Prostate gland (tissue), 2 donors: Measurements from ENCODE around the gene NAT10. TPM values are rescaled to one million over a fixed set of nuclear protein-coding genes. Genes with fewer than 3 reads are reported as not detected.

ENCODE experiments used
- DNase-seq: peaks from one replicate; pipeline ENCODE4 v3.0.0-alpha.2; 2019; ENCODE audit warnings: low spot score
- H3K27ac ChIP-seq, 2 donors: fragments of 200-600 bp; sonication (generic); 2 replicates each; pipeline ENCODE4 v1.5.1; 2017 to 2019
- H3K27me3 ChIP-seq: fragments of 200-600 bp; sonication (generic); replicated peaks from 2 replicates; pipeline ENCODE4 v1.5.1; 2019; ENCODE audit not compliant: insufficient read depth
- H3K36me3 ChIP-seq, 2 donors: fragments of 200-600 bp; sonication (generic); 1 replicate in 1 of 2; 2 replicates in 1 of 2; pipeline versions ENCODE4 v1.5.1 to v1.8.1; 2017 to 2019
- H3K4me1 ChIP-seq: fragments of 200-600 bp; sonication (generic); replicated peaks from 2 replicates; pipeline ENCODE4 v1.5.1; 2019
- H3K4me3 ChIP-seq, 2 donors: fragments of 200-600 bp; sonication (generic); 2 replicates each; pipeline ENCODE4 v1.5.1; 2017 to 2019
- H3K9me3 ChIP-seq: fragments of 200-600 bp; sonication (generic); 2 replicates; pipeline ENCODE4 v1.5.1; 2017
- CTCF ChIP-seq, 4 experiments: fragments of 200-600 bp in 2 of 4; fragments of 450-650 bp in 2 of 4; sonication (generic) in 2 of 4; IDR thresholded peaks; 1 replicate in 3 of 4; 2 replicates in 1 of 4; pipeline ENCODE4 v1.5.1; 2016 to 2019; ENCODE audit warnings: antibody characterized with exemption in 4 of 4, mild to moderate bottlenecking in 2 of 4, moderate library complexity in 2 of 4
- POLR2A ChIP-seq: fragments of 450-650 bp; IDR thresholded peaks from one replicate; pipeline ENCODE4 v1.6.1; 2016; ENCODE audit warnings: antibody characterized with exemption, mild to moderate bottlenecking
- POLR2AphosphoS5 ChIP-seq: sonication (generic); formaldehyde crosslinking; IDR thresholded peaks from one replicate; pipeline ENCODE4 v1.6.1; 2017; ENCODE audit warnings: antibody characterized with exemption
- WGBS: methylation state at CpG from one replicate; pipeline ENCODE4 v1.1.5; 2018; 5-methylcytosine and 5-hydroxymethylcytosine counted together
- intact Hi-C: fragments of 100-400 bp; cut with DNase I; formaldehyde crosslinking; loops from one replicate; pipeline ENCODE4 v1.14.2; 2022
- total RNA-seq, 2 donors: library from RNA; depleted of rRNA; stranded (reverse); fragments of >200 nt; gene quantifications; one replicate each; pipeline ENCODE4 v1.1.0, GENCODE V29; 2016

The NAT10 gene
- total RNA-seq, 2 donors from 2014 or later, result 21.9 to 34.7 TPM

- no peak for DNase-seq
- TF ChIP-seq POLR2AphosphoS5 (no peak), POLR2A (no peak), CTCF (IDR thresholded peaks at IDR 0.05) (no peak)
- Histone ChIP-seq H3K36me3 (peaks cover 12 to 20% of the 10 kb centered on the region in 2 donors), H3K4me1 (no peaks in the 10 kb centered on the region), H3K27ac (no peak overlapping the region), H3K9me3 (no peaks in the 10 kb centered on the region), H3K27me3 (no peaks in the 10 kb centered on the region), H3K4me3 (no peak overlapping the region)
- 78% methylated on average over 4 of the region's 4 CpGs for WGBS
- intact Hi-C loops, result no loop called here
These were observed 27.0 kb downstream of the NAT10 start for GRCh38 chr11:34132261-34132965.

GRCh38 chr11:34134765-34135164 lies 29.3 kb downstream of the NAT10 start:
- intact Hi-C loops, result no loop called here
- H3K4me1 ChIP-seq, result no peaks in the 10 kb centered on the region
- TF ChIP-seq POLR2A (no peak), POLR2AphosphoS5 (no peak), CTCF (IDR thresholded peaks at IDR 0.05) (no peak)
- no peaks in the 10 kb centered on the region for H3K9me3 ChIP-seq
- H3K36me3 ChIP-seq, result peaks cover 17 to 32% of the 10 kb centered on the region in 2 donors
- 94% methylated on average over 5 of the region's 5 CpGs for WGBS
- H3K27ac ChIP-seq, result no peak overlapping the region
- DNase-seq, result no peak
- H3K27me3 ChIP-seq, result no peaks in the 10 kb centered on the region
- H3K4me3 ChIP-seq, result no peak overlapping the region

- H3K9me3 ChIP-seq, result no peaks in the 10 kb centered on the region
- H3K27me3 ChIP-seq, result no peaks in the 10 kb centered on the region
- H3K4me1 ChIP-seq, result no peaks in the 10 kb centered on the region
- TF ChIP-seq CTCF (IDR thresholded peaks at IDR 0.05) (no peak), POLR2AphosphoS5 (no peak)
- no peak overlapping the region for H3K4me3 ChIP-seq
- intact Hi-C loops, result no loop called here
- H3K27ac ChIP-seq, result no peak overlapping the region
- H3K36me3 ChIP-seq, result peaks cover 17 to 35% of the 10 kb centered on the region in 2 donors
- DNase-seq, result no peak
- 93% methylated on average over 3 of the region's 3 CpGs for WGBS
These were observed 30.0 kb downstream of the NAT10 start for GRCh38 chr11:34135439-34135838.

- no peak for TF ChIP-seq CTCF (IDR thresholded peaks at IDR 0.05)
- no peak for TF ChIP-seq POLR2AphosphoS5
- no peak for TF ChIP-seq POLR2A
- intact Hi-C loops, result no loop called here
- peaks cover 22 to 37% of the 10 kb centered on the region in 2 donors for H3K36me3 ChIP-seq
These were observed 31.0 kb downstream of the NAT10 start for GRCh38 chr11:34136420-34136819.

GRCh38 chr11:34139346-34139745 lies 33.9 kb downstream of the NAT10 start:
- TF ChIP-seq POLR2AphosphoS5 (no peak), CTCF (IDR thresholded peaks at IDR 0.05) (no peak), POLR2A (no peak)
- Histone ChIP-seq H3K27me3 (no peaks in the 10 kb centered on the region), H3K27ac (no peak overlapping the region), H3K9me3 (no peaks in the 10 kb centered on the region), H3K36me3 (peaks cover 22 to 45% of the 10 kb centered on the region in 2 donors), H3K4me3 (no peak overlapping the region), H3K4me1 (no peaks in the 10 kb centered on the region)
- intact Hi-C loops, result no loop called here
- WGBS, result 77% methylated on average over 7 of the region's 7 CpGs
- DNase-seq, result no peak

More at GRCh38 chr11:34136420-34136819, 31.0 kb downstream of the NAT10 start:
- H3K9me3 ChIP-seq, result no peaks in the 10 kb centered on the region
- no peak overlapping the region for H3K27ac ChIP-seq
- no peaks in the 10 kb centered on the region for H3K27me3 ChIP-seq
- DNase-seq, result no peak
- 90% methylated on average over 8 of the region's 8 CpGs for WGBS
- no peak overlapping the region for H3K4me3 ChIP-seq
- no peaks in the 10 kb centered on the region for H3K4me1 ChIP-seq
